ENCODE results near the gene ZBTB24.
"Not testable (repeated sequence)": the region's sequence is repeated elsewhere in the genome, so short reads cannot be mapped to it uniquely, and the experiment has no call there.

ZBTB24 gene

GRCh38 chr6:109482905-109483734 is at the start of gene ZBTB24:
TSS of gene ZBTB24 (minus strand) at chr6:109483219. CDS start at chr6:109482026, 1,193 bp downstream.
- no peaks in the 10 kb centered on the region for H3K27me3 Mint-ChIP-seq
- peak within 1 kb of the TSS; percentile 76 for H3K27ac Mint-ChIP-seq (ENCODE audit: low read depth)
- peaks cover 20% of the 10 kb centered on the region for H3K36me3 Mint-ChIP-seq (ENCODE audit: insufficient read depth)
- peak within 1 kb of the TSS; percentile 92 for H3K4me3 Mint-ChIP-seq
- H3K9me3 Mint-ChIP-seq: no peaks in the 10 kb centered on the region
- peak; percentile 69 to 81 for DNase-seq (ENCODE audit: low spot score in 2 of 2)
- ATAC-seq (replicated peaks; ENCODE audit: extremely low read depth, poor library complexity, severe bottlenecking): peak; percentile 88
- H3K4me1 Mint-ChIP-seq: peaks cover 53% of the 10 kb centered on the region

DNA sequence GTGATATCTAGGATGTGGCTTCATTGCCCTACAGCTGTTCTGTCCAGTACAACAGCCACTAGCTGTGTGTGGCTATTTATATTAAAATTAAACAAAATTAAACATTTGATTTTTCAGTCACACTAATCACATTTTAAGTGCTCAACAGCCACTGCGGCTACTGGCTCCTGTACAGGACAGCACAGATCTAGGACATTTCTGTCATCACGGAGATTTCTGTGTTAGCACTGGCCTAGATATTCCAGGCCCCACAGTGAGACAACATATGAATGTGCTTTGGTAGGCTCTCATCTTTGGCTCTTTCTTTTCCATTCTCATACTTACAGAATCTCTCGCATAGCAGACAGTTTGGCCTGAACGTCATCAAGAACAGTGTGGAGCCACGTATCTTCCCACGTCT is 48.4 kb upstream of the ZBTB24 start:
- Mint-ChIP-seq H3K4me1 (no peaks in the 10 kb centered on the region), H3K27ac (ENCODE audit: low read depth) (no peak overlapping the region), H3K4me3 (no peak overlapping the region), H3K9me3 (no peaks in the 10 kb centered on the region), H3K36me3 (ENCODE audit: insufficient read depth) (no peaks in the 10 kb centered on the region), H3K27me3 (no peaks in the 10 kb centered on the region)
- DNase-seq (ENCODE audit: low spot score in 2 of 2) (no peak), ATAC-seq (replicated peaks; ENCODE audit: extremely low read depth, poor library complexity, severe bottlenecking) (no peak)

DNA sequence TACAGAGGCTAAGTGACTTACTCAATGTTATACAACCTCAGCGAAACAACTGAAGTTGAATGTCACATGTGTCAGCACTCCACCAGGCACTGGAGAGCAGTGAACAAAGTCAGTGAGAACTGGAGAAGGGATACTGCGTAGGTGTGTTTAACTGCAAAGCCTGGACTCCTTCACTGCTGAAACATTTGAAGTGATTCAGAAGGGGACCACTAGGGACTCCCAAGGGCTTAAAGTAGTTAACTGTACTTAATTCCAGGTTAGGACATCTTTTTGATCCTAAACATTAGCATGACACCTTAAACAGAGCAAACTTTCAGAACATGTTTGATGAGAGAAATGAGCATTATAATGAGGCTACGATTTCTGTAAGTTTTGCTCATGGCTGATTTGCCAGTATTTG is 45.0 kb upstream of the ZBTB24 start:
- Mint-ChIP-seq H3K36me3 (ENCODE audit: insufficient read depth) (peaks cover 1% of the 10 kb centered on the region), H3K27me3 (peaks cover 12% of the 10 kb centered on the region), H3K9me3 (no peaks in the 10 kb centered on the region), H3K4me3 (no peak overlapping the region), H3K4me1 (no peaks in the 10 kb centered on the region), H3K27ac (ENCODE audit: low read depth) (no peak overlapping the region)
- no peak for ATAC-seq (replicated peaks; ENCODE audit: extremely low read depth, poor library complexity, severe bottlenecking)
- DNase-seq (ENCODE audit: low spot score in 2 of 2): no peak

GRCh38 chr6:109526905-109527628 is 44.0 kb upstream of the ZBTB24 start:
- H3K27ac Mint-ChIP-seq (ENCODE audit: low read depth): no peak overlapping the region
- H3K36me3 Mint-ChIP-seq (ENCODE audit: insufficient read depth): peaks cover 1% of the 10 kb centered on the region
- H3K4me3 Mint-ChIP-seq: no peak overlapping the region

DNA sequence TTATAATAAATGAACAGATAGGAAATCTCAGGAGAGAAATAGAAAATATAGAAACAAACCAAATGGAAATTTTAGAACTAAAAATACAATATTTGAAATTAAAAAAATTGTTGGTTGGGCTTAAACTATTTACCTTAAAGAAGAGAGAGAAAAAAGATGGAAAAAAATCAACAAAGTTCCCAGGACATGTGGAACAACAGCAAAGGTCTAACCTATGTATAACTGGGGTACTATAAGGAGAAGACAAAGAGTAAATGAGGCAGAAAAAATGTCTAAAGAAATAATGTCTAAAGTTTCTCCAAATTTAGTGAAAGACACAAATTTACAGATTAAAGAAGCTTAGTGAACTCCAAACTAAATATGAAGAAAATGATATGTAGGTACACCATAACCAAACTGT is 41.1 kb upstream of the ZBTB24 start:
- H3K27me3 Mint-ChIP-seq: peaks cover 12% of the 10 kb centered on the region
- H3K36me3 Mint-ChIP-seq (ENCODE audit: insufficient read depth): peaks cover 1% of the 10 kb centered on the region
- no peak overlapping the region for H3K27ac Mint-ChIP-seq (ENCODE audit: low read depth)
- DNase-seq (ENCODE audit: low spot score in 2 of 2) (no peak), ATAC-seq (replicated peaks; ENCODE audit: extremely low read depth, poor library complexity, severe bottlenecking) (no peak)
- H3K4me1 Mint-ChIP-seq: no peaks in the 10 kb centered on the region
- no peaks in the 10 kb centered on the region for H3K9me3 Mint-ChIP-seq
- H3K4me3 Mint-ChIP-seq: no peak overlapping the region

More at GRCh38 chr6:109526905-109527628, 44.0 kb upstream of the ZBTB24 start:
- DNase-seq (ENCODE audit: low spot score in 2 of 2): peak in 1 of 2 donors; percentile 28
- Mint-ChIP-seq H3K9me3 (no peaks in the 10 kb centered on the region), H3K27me3 (peaks cover 12% of the 10 kb centered on the region), H3K4me1 (no peaks in the 10 kb centered on the region)
- ATAC-seq (replicated peaks; ENCODE audit: extremely low read depth, poor library complexity, severe bottlenecking): no peak

DNA sequence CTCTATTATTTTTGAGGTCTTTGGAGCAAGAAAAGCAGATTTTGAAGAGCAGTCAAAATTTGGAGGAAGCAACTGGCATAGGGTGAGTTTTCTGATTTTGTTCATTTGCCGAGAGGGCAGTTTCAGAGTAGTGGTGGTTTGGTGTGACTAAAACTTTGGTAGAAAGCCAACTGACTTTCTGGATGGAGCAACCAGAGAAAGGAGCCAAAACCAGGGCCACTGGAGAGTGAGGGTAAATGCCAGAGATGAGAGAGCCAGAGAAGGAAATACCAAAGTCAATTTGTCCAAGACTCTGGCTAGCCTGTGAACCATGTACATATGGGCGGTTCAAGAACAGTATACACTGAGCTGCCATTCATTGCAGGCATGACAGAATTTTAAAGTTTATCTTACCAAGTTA is 40.5 kb upstream of the ZBTB24 start:
- Mint-ChIP-seq H3K27ac (ENCODE audit: low read depth) (no peak overlapping the region), H3K4me1 (no peaks in the 10 kb centered on the region), H3K27me3 (peaks cover 12% of the 10 kb centered on the region), H3K36me3 (ENCODE audit: insufficient read depth) (peaks cover 1% of the 10 kb centered on the region), H3K9me3 (no peaks in the 10 kb centered on the region), H3K4me3 (no peak overlapping the region)
- ATAC-seq (replicated peaks; ENCODE audit: extremely low read depth, poor library complexity, severe bottlenecking) (no peak), DNase-seq (ENCODE audit: low spot score in 2 of 2) (no peak)

GRCh38 chr6:109521080-109521479 is 38.1 kb upstream of the ZBTB24 start:
- ATAC-seq (replicated peaks; ENCODE audit: extremely low read depth, poor library complexity, severe bottlenecking) (no peak), DNase-seq (ENCODE audit: low spot score in 2 of 2) (no peak)
- no peaks in the 10 kb centered on the region for H3K9me3 Mint-ChIP-seq
- H3K4me3 Mint-ChIP-seq: no peak overlapping the region
- H3K4me1 Mint-ChIP-seq: peaks cover 6% of the 10 kb centered on the region
- no peak overlapping the region for H3K27ac Mint-ChIP-seq (ENCODE audit: low read depth)
- peaks cover 1% of the 10 kb centered on the region for H3K36me3 Mint-ChIP-seq (ENCODE audit: insufficient read depth)
- H3K27me3 Mint-ChIP-seq: peaks cover 12% of the 10 kb centered on the region

- H3K9me3 Mint-ChIP-seq; H3K27ac Mint-ChIP-seq (ENCODE audit: low read depth); DNase-seq (ENCODE audit: low spot score in 2 of 2); H3K36me3 Mint-ChIP-seq (ENCODE audit: insufficient read depth); ATAC-seq (replicated peaks; ENCODE audit: extremely low read depth, poor library complexity, severe bottlenecking); H3K4me3 Mint-ChIP-seq: not testable (repeated sequence)
- Mint-ChIP-seq H3K4me1 (peaks cover 17% of the 10 kb centered on the region), H3K27me3 (peaks cover 12% of the 10 kb centered on the region)
Observed at GRCh38 chr6:109519647-109520046, 36.6 kb upstream of the ZBTB24 start.

- Mint-ChIP-seq H3K4me1 (peaks cover 18% of the 10 kb centered on the region), H3K9me3 (no peaks in the 10 kb centered on the region), H3K4me3 (no peak overlapping the region), H3K36me3 (ENCODE audit: insufficient read depth) (no peaks in the 10 kb centered on the region), H3K27ac (ENCODE audit: low read depth) (no peak overlapping the region), H3K27me3 (no peaks in the 10 kb centered on the region)
- ATAC-seq (replicated peaks; ENCODE audit: extremely low read depth, poor library complexity, severe bottlenecking): no peak
- no peak for DNase-seq (ENCODE audit: low spot score in 2 of 2)
Observed at GRCh38 chr6:109516929-109517328, 33.9 kb upstream of the ZBTB24 start.

GRCh38 chr6:109515781-109516409 is 32.9 kb upstream of the ZBTB24 start:
- Mint-ChIP-seq H3K27ac (ENCODE audit: low read depth) (peak overlapping the region; percentile 5), H3K36me3 (ENCODE audit: insufficient read depth) (no peaks in the 10 kb centered on the region), H3K9me3 (no peaks in the 10 kb centered on the region), H3K27me3 (no peaks in the 10 kb centered on the region), H3K4me3 (peak overlapping the region; percentile 47), H3K4me1 (peaks cover 18% of the 10 kb centered on the region)
- ATAC-seq (replicated peaks; ENCODE audit: extremely low read depth, poor library complexity, severe bottlenecking) (no peak), DNase-seq (ENCODE audit: low spot score in 2 of 2) (no peak)

DNA sequence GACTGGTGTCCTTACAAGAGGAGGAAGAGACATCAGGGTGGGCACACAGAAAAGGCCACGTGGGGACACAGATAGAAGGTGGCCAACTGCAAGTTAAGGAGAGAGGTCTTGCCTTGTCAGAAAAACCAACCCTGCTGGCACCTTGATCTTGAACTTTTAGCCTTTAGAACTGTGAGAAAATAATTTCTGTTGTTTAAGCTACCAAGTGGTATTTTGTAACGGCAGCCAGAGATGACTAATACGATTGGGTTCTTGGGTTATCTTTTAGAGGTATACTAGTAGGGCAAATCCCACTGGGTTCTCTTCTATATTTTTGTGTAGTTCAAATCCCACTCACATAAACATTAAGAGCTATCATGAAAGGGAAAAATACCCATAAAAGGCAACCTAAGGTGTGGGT is 31.9 kb upstream of the ZBTB24 start:
- no peaks in the 10 kb centered on the region for H3K9me3 Mint-ChIP-seq
- H3K4me1 Mint-ChIP-seq: peaks cover 18% of the 10 kb centered on the region
- DNase-seq (ENCODE audit: low spot score in 2 of 2) (no peak), ATAC-seq (replicated peaks; ENCODE audit: extremely low read depth, poor library complexity, severe bottlenecking) (no peak)
- H3K4me3 Mint-ChIP-seq: peak overlapping the region; percentile 47
- H3K27me3 Mint-ChIP-seq: no peaks in the 10 kb centered on the region
- peak overlapping the region; percentile 5 for H3K27ac Mint-ChIP-seq (ENCODE audit: low read depth)
- no peaks in the 10 kb centered on the region for H3K36me3 Mint-ChIP-seq (ENCODE audit: insufficient read depth)

DNA sequence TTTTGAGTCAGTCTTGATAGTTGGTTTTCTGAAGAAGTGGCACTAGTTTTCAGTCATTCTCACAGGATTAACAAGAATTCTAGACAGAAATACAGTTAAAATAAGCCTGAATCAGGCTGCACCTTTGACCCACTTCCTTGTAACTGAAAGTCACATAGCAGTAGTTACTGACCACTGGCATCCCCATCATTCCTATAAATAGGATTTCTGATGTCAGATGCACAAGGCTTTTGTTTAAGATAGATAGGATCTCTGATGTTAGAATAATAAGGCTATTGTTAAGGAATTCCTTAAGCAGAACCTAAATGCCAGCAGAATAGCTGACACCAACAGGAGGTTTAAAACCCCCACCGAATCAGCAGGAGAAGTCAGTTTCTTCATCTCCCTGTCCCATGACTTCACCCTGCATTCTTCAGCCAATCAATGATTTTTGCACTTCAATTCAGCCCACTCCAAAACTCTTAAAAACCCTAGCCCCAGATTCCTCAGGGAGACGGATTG is 30.6 kb upstream of the ZBTB24 start:
- H3K9me3 Mint-ChIP-seq: no peaks in the 10 kb centered on the region
- ATAC-seq (replicated peaks; ENCODE audit: extremely low read depth, poor library complexity, severe bottlenecking): no peak

More for the DNA sequence above, 30.6 kb upstream of the ZBTB24 start:
- Mint-ChIP-seq H3K4me1 (peaks cover 18% of the 10 kb centered on the region), H3K4me3 (no peak overlapping the region), H3K27me3 (no peaks in the 10 kb centered on the region), H3K27ac (ENCODE audit: low read depth) (no peak overlapping the region), H3K36me3 (ENCODE audit: insufficient read depth) (peaks cover 1% of the 10 kb centered on the region)
- no peak for DNase-seq (ENCODE audit: low spot score in 2 of 2)
